GM19455 (cell line): ENCODE data around the gene TRDMT1.
A peak's percentile ranks its signal among the peaks of the same experiment; 100 is the strongest.

Experiments
- ATAC-seq: cut with Tn5 transposase; IDR thresholded peaks from one replicate; pipeline ENCODE4 v1.9.1; 2021; ENCODE audit not compliant: unreplicated experiment

The TRDMT1 gene

GRCh38 chr10:17212802-17213221 lies 11.3 kb upstream of the TRDMT1 start:
- no peak for ATAC-seq

- ATAC-seq, result no peak
Observed at GRCh38 chr10:17210361-17210760, 8.9 kb upstream of the TRDMT1 start.

- no peak for ATAC-seq
Observed at GRCh38 chr10:17209881-17210280, 8.4 kb upstream of the TRDMT1 start.

GRCh38 chr10:17209302-17209701 lies 7.8 kb upstream of the TRDMT1 start:
- no peak for ATAC-seq

- no peak for ATAC-seq
Observed at GRCh38 chr10:17208476-17208875, 7.0 kb upstream of the TRDMT1 start.

GRCh38 chr10:17206210-17206709 lies 4.8 kb upstream of the TRDMT1 start:
- ATAC-seq, result peak; percentile 29

- no peak for ATAC-seq
Observed at GRCh38 chr10:17203416-17203815, 1.9 kb upstream of the TRDMT1 start.

- no peak for ATAC-seq
Observed at GRCh38 chr10:17202999-17203398, 1.5 kb upstream of the TRDMT1 start.

GRCh38 chr10:17202506-17202905 lies 1.0 kb upstream of the TRDMT1 start:
- no peak for ATAC-seq

GRCh38 chr10:17201794-17202116 lies 283 bp upstream of the TRDMT1 start:
- ATAC-seq, result no peak

- no peak for ATAC-seq
Observed at GRCh38 chr10:17200001-17200911, 1.2 kb downstream of the TRDMT1 start.

GRCh38 chr10:17199351-17199804 lies 2.1 kb downstream of the TRDMT1 start:
- no peak for ATAC-seq

GRCh38 chr10:17196573-17196972 lies 4.9 kb downstream of the TRDMT1 start:
- no peak for ATAC-seq

GRCh38 chr10:17196045-17196444 lies 5.4 kb downstream of the TRDMT1 start:
- no peak for ATAC-seq

GRCh38 chr10:17195083-17195482 lies 6.4 kb downstream of the TRDMT1 start:
- no peak for ATAC-seq

GRCh38 chr10:17190602-17191001 lies 10.9 kb downstream of the TRDMT1 start:
- ATAC-seq, result no peak

- no peak for ATAC-seq
Observed at GRCh38 chr10:17188644-17189172, 12.8 kb downstream of the TRDMT1 start.

- no peak for ATAC-seq
Observed at GRCh38 chr10:17185873-17186272, 15.6 kb downstream of the TRDMT1 start.

GRCh38 chr10:17183110-17183509 lies 18.4 kb downstream of the TRDMT1 start:
- ATAC-seq, result no peak

GRCh38 chr10:17181751-17182150 lies 19.7 kb downstream of the TRDMT1 start:
- no peak for ATAC-seq

- no peak for ATAC-seq
Observed at GRCh38 chr10:17181110-17181509, 20.4 kb downstream of the TRDMT1 start.

- no peak for ATAC-seq
Observed at GRCh38 chr10:17179002-17179401, 22.5 kb downstream of the TRDMT1 start.
